ENCODE measurements around the gene CBLB. TPM values are rescaled to one million over a fixed set of nuclear protein-coding genes. Genes with fewer than 3 reads are reported as not detected.
A peak's percentile ranks its signal among the peaks of the same experiment; 100 is the strongest.

CBLB gene
- total RNA-seq, 1 experiment from 2014 or later = 23.9 TPM

DNA sequence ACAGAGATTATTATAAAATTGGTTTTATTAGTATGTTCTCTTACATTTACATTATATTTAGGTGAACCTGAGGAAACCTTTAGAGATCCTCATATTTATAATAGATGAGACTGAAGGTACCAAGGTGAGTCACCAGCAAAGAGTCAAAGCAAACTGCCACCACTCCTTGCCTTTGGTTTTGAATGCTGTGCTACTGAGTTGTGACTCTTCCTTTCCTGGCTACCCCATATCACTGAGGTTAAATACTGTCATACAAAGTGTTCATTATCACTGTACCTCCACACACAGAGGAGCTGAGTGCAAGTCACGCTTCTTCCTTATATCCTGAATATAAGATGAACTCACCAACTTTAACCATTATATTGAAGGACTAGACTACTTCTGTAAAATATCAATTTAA is 168.2 kb downstream of the CBLB start:
- Histone ChIP-seq H3K9me3 (ENCODE audit: low read length) (no peaks in the 10 kb centered on the region), H3K4me2 (ENCODE audit: low read length) (no peak overlapping the region), H3K4me1 (ENCODE audit: insufficient read depth, low read length) (no peaks in the 10 kb centered on the region; the same call in 1 of the 2 replicates), H3K9ac (ENCODE audit: low read length) (no peak overlapping the region), H3K9me2 (replicated peaks; ENCODE audit: low read length) (no peaks in the 10 kb centered on the region), H2AFZ (ENCODE audit: low read length) (no peak overlapping the region), H4K20me1 (ENCODE audit: low read length) (no peaks in the 10 kb centered on the region), H3K79me2 (ENCODE audit: low read length) (no peaks in the 10 kb centered on the region), H3K36me3 (ENCODE audit: low read depth, low read length) (0 out of 2 replicates have a peak, but pooled peaks cover 4% of the 10 kb centered on the region), H3K4me3 (ENCODE audit: low read length) (no peak overlapping the region), H3K27me3 (ENCODE audit: low read length) (no peaks in the 10 kb centered on the region), H3K27ac (ENCODE audit: low read length) (no peak overlapping the region), H3F3A (ENCODE audit: low read length, unreplicated experiment) (no peaks in the 10 kb centered on the region)
- no TSS peak for BruUV-seq (replicated peaks)
- CTCF ChIA-PET = interaction anchor here (0.7 kb wide), 1 partner anchor 145 kb away, joined by 5 read pairs; no protein-coding TSS in a partner anchor
- no peak for TF ChIP-seq EZH2 (IDR thresholded peaks at IDR 0.05; ENCODE audit: low read length, unreplicated experiment)
- TF ChIP-seq, protein P1, sequence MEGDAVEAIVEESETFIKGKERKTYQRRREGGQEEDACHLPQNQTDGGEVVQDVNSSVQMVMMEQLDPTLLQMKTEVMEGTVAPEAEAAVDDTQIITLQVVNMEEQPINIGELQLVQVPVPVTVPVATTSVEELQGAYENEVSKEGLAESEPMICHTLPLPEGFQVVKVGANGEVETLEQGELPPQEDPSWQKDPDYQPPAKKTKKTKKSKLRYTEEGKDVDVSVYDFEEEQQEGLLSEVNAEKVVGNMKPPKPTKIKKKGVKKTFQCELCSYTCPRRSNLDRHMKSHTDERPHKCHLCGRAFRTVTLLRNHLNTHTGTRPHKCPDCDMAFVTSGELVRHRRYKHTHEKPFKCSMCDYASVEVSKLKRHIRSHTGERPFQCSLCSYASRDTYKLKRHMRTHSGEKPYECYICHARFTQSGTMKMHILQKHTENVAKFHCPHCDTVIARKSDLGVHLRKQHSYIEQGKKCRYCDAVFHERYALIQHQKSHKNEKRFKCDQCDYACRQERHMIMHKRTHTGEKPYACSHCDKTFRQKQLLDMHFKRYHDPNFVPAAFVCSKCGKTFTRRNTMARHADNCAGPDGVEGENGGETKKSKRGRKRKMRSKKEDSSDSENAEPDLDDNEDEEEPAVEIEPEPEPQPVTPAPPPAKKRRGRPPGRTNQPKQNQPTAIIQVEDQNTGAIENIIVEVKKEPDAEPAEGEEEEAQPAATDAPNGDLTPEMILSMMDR (conservative IDR thresholded peaks at IDR 0.05; ENCODE audit: low read depth, low read length) = no peak
- TF ChIP-seq EZH2phosphoT487 (IDR thresholded peaks at IDR 0.05; ENCODE audit: borderline replicate concordance, low read length) = no peak
- ATAC-seq = peak; percentile 82
- intact Hi-C loops (cut with micrococcal nuclease) = no loop called here
- peak; percentile 26 for DNase-seq
- POLR2A ChIA-PET (ENCODE audit: unreplicated experiment) = no interaction called here

DNA sequence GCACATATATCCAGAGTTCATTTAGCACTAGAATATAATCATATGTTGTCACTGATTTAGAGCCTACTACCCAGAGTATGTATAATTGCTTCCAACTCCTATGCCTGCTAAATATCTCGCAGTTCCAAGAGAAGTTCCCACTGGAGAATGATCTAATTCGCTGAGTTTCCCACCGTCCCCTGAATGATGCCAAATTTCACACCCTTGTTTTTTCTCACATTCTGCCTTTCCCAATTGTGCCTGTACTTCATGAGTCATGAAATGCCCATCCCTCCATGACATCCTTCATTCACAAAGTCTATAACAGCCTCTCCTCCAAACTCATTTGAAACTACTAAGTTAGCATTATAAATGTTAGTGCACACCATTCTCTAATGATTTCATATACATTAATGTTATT is 177.2 kb downstream of the CBLB start:
- Histone ChIP-seq H3K9ac (ENCODE audit: low read length) (no peak overlapping the region), H4K20me1 (ENCODE audit: low read length) (no peaks in the 10 kb centered on the region), H3K9me3 (ENCODE audit: low read length) (no peaks in the 10 kb centered on the region), H3K27ac (ENCODE audit: low read length) (no peak overlapping the region), H3K4me1 (ENCODE audit: insufficient read depth, low read length) (no peaks in the 10 kb centered on the region), H3K9me2 (replicated peaks; ENCODE audit: low read length) (no peaks in the 10 kb centered on the region), H3K27me3 (ENCODE audit: low read length) (no peaks in the 10 kb centered on the region), H3K4me2 (ENCODE audit: low read length) (no peak overlapping the region), H3F3A (ENCODE audit: low read length, unreplicated experiment) (no peaks in the 10 kb centered on the region), H3K36me3 (ENCODE audit: low read depth, low read length) (0 out of 2 replicates have a peak, but pooled peaks cover 4% of the 10 kb centered on the region), H3K4me3 (ENCODE audit: low read length) (no peak overlapping the region), H3K79me2 (ENCODE audit: low read length) (no peaks in the 10 kb centered on the region), H2AFZ (ENCODE audit: low read length) (no peak overlapping the region)
- ChIA-PET CTCF (no interaction called here), POLR2A (ENCODE audit: unreplicated experiment) (no interaction called here)
- no peak for DNase-seq
- BruUV-seq (replicated peaks) = no TSS peak
- TF ChIP-seq EZH2 (IDR thresholded peaks at IDR 0.05; ENCODE audit: low read length, unreplicated experiment) = no peak
- TF ChIP-seq, protein P1 (conservative IDR thresholded peaks at IDR 0.05; ENCODE audit: low read depth, low read length) = no peak
- intact Hi-C loops (cut with micrococcal nuclease) = no loop called here
- no peak for ATAC-seq

DNA sequence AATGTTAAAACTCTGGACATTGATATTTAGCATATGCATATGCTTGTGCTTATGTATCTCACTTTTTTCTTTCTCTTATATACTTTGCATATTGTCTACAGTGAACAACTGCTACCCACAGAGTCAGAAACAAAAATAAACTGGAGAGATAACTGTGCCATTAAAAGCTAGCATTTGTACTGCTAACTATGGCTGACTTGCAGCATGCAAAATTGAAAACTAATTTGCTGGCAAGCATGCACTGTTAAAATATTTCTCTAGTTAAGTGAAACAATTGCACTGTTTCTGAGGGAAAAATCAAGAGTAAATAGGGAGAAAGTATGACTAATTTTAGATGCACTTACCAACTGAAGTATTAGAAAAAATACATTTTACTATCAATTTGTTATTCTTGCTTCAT is 177.8 kb downstream of the CBLB start:
- no peaks in the 10 kb centered on the region for H3K4me1 ChIP-seq (ENCODE audit: insufficient read depth, low read length)
- H3K36me3 ChIP-seq (ENCODE audit: low read depth, low read length) = 0 out of 2 replicates have a peak, but pooled peaks cover 4% of the 10 kb centered on the region
- H3K9me2 ChIP-seq (replicated peaks; ENCODE audit: low read length) = no peaks in the 10 kb centered on the region
- ChIA-PET CTCF (no interaction called here), POLR2A (ENCODE audit: unreplicated experiment) (no interaction called here)
- no peaks in the 10 kb centered on the region for H3K9me3 ChIP-seq (ENCODE audit: low read length)
- no peak overlapping the region for H3K9ac ChIP-seq (ENCODE audit: low read length)
- DNase-seq (no peak), ATAC-seq (no peak)
- no peaks in the 10 kb centered on the region for H3F3A ChIP-seq (ENCODE audit: low read length, unreplicated experiment)
- no peak overlapping the region for H3K4me2 ChIP-seq (ENCODE audit: low read length)
- H3K79me2 ChIP-seq (ENCODE audit: low read length) = no peaks in the 10 kb centered on the region
- no peak overlapping the region for H3K4me3 ChIP-seq (ENCODE audit: low read length)
- no peak overlapping the region for H2AFZ ChIP-seq (ENCODE audit: low read length)
- no peak for TF ChIP-seq EZH2phosphoT487 (IDR thresholded peaks at IDR 0.05; ENCODE audit: borderline replicate concordance, low read length)
- TF ChIP-seq, protein P1 (conservative IDR thresholded peaks at IDR 0.05; ENCODE audit: low read depth, low read length) = no peak
- no peak for TF ChIP-seq EZH2 (IDR thresholded peaks at IDR 0.05; ENCODE audit: low read length, unreplicated experiment)
- intact Hi-C loops (cut with micrococcal nuclease) = no loop called here
- no TSS peak for BruUV-seq (replicated peaks)
- H3K27me3 ChIP-seq (ENCODE audit: low read length) = no peaks in the 10 kb centered on the region
- no peaks in the 10 kb centered on the region for H4K20me1 ChIP-seq (ENCODE audit: low read length)
- no peak overlapping the region for H3K27ac ChIP-seq (ENCODE audit: low read length)

Measured in PC-3 (cell line).